Measurements from ENCODE around the gene PCSK7.
"Not testable (repeated sequence)": the region's sequence is repeated elsewhere in the genome, so short reads cannot be mapped to it uniquely, and the experiment has no call there.

The PCSK7 gene, protein sequence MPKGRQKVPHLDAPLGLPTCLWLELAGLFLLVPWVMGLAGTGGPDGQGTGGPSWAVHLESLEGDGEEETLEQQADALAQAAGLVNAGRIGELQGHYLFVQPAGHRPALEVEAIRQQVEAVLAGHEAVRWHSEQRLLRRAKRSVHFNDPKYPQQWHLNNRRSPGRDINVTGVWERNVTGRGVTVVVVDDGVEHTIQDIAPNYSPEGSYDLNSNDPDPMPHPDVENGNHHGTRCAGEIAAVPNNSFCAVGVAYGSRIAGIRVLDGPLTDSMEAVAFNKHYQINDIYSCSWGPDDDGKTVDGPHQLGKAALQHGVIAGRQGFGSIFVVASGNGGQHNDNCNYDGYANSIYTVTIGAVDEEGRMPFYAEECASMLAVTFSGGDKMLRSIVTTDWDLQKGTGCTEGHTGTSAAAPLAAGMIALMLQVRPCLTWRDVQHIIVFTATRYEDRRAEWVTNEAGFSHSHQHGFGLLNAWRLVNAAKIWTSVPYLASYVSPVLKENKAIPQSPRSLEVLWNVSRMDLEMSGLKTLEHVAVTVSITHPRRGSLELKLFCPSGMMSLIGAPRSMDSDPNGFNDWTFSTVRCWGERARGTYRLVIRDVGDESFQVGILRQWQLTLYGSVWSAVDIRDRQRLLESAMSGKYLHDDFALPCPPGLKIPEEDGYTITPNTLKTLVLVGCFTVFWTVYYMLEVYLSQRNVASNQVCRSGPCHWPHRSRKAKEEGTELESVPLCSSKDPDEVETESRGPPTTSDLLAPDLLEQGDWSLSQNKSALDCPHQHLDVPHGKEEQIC

DNA sequence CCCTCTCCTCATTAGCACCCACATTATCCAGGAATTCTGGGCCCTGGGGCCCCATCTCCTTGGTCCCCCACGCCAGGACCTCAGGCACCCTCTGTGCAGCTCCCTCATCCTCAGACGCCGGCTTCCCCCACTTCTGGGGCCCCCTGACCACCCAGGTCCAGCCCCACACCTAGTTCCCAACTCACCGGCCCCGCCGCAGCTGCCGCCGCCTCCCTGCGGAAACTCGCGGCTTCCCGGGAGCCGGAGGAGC is at the start of gene PCSK7:
Gene PCSK7, minus strand, starts transcription at position 232 of the 250 bp plus-strand sequence. CDS start 2,229 bp downstream, outside the sequence.
- DNase-seq: no peak

- peak; percentile 97 for DNase-seq
These were observed 49.3 kb upstream of the PCSK7 start for GRCh38 chr11:117281159-117281558.

GRCh38 chr11:117279711-117280376 is 48.0 kb upstream of the PCSK7 start:
- DNase-seq: no peak

DNA sequence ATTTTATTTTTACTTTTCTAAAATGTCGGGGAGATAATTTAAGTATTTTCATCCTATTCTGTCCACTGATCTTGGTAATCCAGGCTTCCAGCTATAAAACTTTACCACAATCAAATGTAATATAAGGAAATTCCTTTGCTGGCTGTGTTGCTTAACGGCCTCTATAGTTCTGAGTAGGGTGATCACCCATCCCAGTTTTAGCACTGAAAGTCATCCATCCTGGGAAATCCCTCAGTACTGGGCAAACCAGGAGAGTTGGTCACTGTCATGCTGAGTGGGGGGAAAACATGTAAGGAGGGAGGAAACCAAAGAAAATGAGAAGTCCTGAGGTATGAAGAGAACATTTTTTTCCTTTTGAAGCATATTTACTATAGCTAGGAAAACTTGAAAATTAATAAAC is 46.5 kb upstream of the PCSK7 start:
- DNase-seq: no peak

GRCh38 chr11:117273550-117274289 is 41.8 kb upstream of the PCSK7 start:
- DNase-seq: peak; percentile 95

GRCh38 chr11:117272175-117272574 is 40.3 kb upstream of the PCSK7 start:
- not testable (repeated sequence) for DNase-seq

DNA sequence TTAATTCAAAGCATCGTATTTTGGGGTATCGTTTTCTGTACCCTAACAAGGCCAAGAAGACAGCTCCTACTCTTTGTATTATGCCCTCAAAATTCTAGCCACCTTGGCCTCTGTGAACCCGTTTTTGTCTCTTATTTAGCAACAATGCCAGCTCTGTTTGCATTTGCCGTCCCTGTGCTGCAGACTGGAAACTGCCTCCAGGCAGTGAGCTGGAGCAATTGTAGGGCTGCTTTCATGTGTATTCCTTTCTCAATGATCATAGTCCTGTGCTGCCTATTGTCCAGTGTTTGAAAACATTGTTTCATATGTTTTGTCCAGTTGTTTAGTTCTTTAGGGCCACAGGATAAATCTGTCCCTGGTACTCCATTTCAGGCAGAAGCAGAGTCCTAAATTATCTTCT is 39.3 kb upstream of the PCSK7 start:
- no peak for DNase-seq

DNA sequence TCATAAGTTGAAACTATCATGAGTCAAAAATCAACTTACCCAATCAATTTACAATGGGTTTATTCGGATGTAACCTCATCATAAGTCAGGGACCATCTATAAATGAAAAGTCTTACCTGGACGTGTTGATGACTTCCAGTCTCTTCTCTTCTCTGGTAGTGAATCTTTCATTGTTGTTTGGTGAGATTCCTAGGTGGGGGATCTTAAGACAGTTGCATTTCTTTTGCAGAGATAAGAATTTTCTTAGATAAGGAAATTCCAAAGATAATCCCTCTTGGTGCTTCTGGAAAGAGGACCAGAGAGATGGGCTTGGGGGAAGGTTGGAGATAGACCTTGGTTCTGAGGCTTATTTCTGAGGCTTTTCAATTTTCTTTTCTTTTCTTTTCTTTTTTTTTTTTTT is 38.0 kb upstream of the PCSK7 start:
- DNase-seq: no peak

- DNase-seq: no peak
These were observed 33.9 kb upstream of the PCSK7 start for GRCh38 chr11:117265745-117266144.

GRCh38 chr11:117264624-117265323 is 32.9 kb upstream of the PCSK7 start:
- DNase-seq: not testable (repeated sequence)

DNA sequence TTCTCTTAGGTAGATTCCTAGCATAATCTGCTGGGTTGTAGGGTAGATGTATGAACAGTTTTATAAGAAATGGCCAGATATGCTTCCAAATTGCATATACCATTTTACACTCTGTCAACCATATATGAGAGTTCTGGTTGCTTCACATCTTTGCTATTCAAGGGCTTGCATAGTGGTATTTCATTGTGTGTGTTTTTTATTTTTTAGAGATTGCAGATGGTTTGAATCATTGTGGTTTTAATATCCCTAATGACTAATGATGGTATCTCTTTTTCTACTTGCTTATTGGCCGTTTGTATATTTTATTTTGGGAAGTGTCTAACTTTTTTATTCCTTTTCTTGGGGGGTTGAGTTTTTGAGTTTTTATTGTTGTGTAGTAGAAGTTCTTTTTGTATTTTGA is 27.5 kb upstream of the PCSK7 start:
- peak; percentile 71 for DNase-seq

DNA sequence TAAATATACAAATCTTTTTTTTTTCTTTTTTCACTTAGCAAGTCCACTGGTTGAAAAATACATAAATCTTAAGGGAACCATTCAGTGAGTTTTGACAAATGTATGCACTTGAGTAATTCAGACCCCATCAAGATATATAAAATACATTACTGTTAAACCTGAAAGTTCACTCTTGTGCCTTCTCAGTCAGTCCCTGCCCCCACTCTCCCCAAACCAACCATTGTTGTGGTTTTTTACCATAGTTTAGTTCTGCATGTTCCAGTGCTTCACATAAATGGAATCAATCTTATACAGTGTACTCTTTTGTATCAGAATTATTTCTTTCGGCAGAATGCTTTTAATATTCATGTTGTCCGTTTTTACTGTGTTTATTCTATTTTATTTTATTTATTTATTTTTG is 26.7 kb upstream of the PCSK7 start:
- DNase-seq: no peak

DNA sequence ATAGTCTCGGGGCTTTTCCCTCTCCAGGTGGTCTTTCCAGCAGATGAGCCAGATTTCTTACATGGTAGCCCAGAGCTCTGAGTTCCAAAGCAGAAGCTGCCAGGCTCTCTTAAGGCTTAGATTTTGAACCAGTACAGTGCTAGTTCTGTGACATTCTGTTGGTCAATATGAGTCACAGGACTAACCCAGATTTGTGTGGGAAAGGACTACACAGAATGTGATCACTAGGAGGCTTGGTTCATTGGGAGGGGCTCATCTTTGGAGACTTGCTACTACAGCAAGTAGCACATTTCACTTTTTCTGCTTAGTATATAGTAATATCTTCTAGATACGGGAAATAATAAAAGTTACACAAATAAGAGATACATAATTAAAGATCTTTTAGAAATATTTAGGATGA is 24.7 kb upstream of the PCSK7 start:
- peak; percentile 46 for DNase-seq

GRCh38 chr11:117255966-117256365 is 24.1 kb upstream of the PCSK7 start:
- no peak for DNase-seq

DNA sequence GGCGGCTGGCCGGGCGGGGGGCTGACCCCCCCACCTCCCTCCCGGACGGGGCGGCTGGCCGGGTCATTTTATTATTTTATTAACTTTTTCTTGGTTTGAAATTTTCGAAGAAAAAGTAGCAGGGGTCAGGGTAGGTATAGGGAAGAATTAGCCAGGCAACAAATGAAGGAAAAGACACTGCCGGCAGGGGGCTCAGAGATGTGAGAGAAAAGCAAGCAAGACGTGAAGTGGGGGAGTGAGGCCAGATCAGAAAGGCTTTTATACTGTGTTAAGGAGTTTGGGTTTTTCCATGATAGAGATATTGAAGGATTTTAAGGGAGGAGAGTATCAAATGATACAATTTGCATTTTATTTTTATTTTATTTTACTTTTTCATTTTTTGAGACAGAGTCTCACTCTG is 19.6 kb upstream of the PCSK7 start:
- no peak for DNase-seq

- DNase-seq: no peak
These were observed 17.7 kb upstream of the PCSK7 start for GRCh38 chr11:117249571-117249970.

DNA sequence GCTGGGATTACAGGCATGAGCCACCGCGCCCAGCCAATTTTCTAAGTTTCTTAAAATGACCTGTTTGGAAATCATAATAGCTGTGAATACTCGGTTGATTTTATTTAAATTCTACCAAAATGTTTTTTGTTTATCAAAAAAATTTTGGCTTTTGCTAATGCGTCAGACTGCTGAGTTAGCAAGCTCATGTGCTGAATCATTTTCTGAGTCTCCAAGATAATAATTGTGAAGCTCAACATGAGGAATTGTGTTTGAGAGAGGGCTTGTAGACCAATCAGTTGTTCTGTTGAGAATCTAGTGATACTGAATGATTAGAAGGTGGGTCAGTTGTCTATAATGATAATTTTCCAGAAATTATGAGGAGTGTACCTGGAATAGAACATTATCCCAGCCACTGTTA is 16.5 kb upstream of the PCSK7 start:
- no peak for DNase-seq

DNA sequence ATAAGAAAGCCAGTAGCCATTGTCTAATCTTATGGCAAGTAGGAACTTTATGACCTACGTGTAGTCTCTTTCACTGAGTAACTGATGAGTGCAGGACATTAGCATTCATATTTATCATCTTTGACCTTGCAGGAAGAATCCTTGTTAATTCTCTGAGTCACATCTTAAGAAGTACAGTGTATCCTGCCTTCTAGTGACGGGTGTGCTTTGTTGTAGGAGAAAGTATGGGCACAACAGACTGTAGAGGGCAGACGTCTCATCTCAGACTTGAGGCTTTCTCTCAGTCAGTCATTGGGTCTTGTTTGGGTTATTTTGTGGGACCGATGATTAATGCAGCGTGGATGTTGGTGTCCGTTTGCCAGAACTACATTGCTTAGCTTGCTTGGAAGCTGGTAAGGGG is 7.4 kb upstream of the PCSK7 start:
- DNase-seq: peak; percentile 97

DNA sequence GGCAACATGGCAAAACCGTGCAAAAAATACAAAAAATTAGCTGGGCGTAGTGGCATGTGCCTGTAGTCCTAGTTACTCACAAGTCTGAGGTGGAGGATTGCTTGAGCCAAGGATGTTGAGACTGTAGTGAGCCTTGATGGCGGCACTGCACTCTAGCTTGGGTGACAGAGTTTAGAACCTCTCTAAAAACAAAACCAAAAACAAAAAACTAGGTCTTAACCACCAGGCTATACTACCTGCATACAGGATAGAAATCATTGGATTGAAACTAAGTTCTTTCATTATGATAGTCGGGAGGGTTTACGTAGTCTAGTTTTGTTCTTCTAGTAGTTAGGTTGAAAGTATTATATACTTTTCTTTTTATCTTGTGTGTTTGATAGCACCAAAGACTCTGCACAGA is 6.3 kb upstream of the PCSK7 start:
- no peak for DNase-seq

GRCh38 chr11:117232911-117233409 is 1.1 kb upstream of the PCSK7 start:
- no peak for DNase-seq

DNA sequence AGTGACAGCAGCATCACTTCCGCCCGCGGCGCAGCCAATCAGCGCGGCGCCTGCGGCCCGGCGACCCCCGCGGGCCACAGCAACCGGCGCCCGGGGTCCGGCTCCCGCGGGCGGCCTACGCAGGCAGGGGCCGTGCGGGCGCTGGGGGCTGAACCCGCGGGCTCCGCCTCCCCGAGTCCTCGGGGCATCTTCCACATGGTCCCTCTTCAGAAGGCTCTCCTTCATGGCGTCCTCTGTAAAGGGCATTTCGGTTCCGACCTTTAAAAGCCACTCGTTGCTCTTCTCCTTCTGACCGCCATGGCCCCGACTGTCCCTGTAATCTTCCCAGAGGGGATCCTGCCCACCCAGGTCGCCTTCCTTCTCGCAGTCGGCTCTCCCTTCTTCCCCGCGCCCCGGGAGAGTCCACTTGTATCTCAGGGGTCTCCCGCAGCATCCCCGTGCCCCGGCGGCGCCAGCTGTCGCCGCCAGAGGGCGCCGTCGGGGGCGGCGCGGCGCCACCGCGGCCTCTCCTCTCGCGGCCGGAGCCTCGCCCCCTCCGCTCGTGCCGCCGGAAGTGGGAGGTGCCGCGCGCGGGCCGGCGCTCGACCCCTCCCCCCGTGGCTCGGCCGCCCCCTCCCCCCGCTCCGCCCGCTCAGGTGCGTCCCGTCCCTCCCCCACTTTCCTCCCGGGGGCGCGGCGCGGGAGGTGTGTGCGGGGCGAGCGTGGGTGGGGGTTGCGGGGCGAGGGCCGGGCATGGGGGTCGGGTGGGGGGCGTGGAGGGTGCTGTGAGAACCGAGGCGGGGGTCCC is 412 bp upstream of the PCSK7 start, which contains the start of gene RNF214:
Gene RNF214, plus strand, starts transcription at position 580 of the 787 bp plus-strand sequence. CDS start 1,602 bp downstream, outside the sequence.
- DNase-seq: peak; percentile 75
